Measurements from ENCODE around the gene COL28A1. TPM values are rescaled to one million over a fixed set of nuclear protein-coding genes. Genes with fewer than 3 reads are reported as not detected.

COL28A1 gene
- 0.28 and 0.30 TPM in 2 replicates for total RNA-seq
- long read RNA-seq, result 0 reads

- H3K36me3 Mint-ChIP-seq (ENCODE audit: low read depth), result no peaks in the 10 kb centered on the region
- H3K4me1 Mint-ChIP-seq, result peaks cover 7% of the 10 kb centered on the region
- no peak within 1 kb of the TSS for H3K4me3 Mint-ChIP-seq
- no peak for TF ChIP-seq CTCF (conservative IDR thresholded peaks at IDR 0.05)
- H3K27me3 Mint-ChIP-seq (ENCODE audit: low read depth), result no peaks in the 10 kb centered on the region
- no peaks in the 10 kb centered on the region for H3K9me3 Mint-ChIP-seq
- DNase-seq (ENCODE audit: low read depth, low spot score), result no peak
- no peak within 1 kb of the TSS for H3K27ac Mint-ChIP-seq (ENCODE audit: unreplicated experiment)
These were observed at the start of gene COL28A1 for GRCh38 chr7:7535691-7536090. TSS of gene COL28A1 (minus strand) at chr7:7535873. CDS start at chr7:7532875, 2,998 bp downstream.

GRCh38 chr7:7584653-7585052 lies 49.0 kb upstream of the COL28A1 start:
- H3K27me3 Mint-ChIP-seq (ENCODE audit: low read depth), result no peaks in the 10 kb centered on the region
- DNase-seq (ENCODE audit: low read depth, low spot score), result no peak
- H3K36me3 Mint-ChIP-seq (ENCODE audit: low read depth), result peaks cover under 1% of the 10 kb centered on the region
- H3K4me1 Mint-ChIP-seq, result no peaks in the 10 kb centered on the region
- no peak overlapping the region for H3K27ac Mint-ChIP-seq (ENCODE audit: unreplicated experiment)
- H3K9me3 Mint-ChIP-seq, result no peaks in the 10 kb centered on the region
- H3K4me3 Mint-ChIP-seq, result no peak overlapping the region
- TF ChIP-seq CTCF (conservative IDR thresholded peaks at IDR 0.05), result no peak

GRCh38 chr7:7583731-7584130 lies 48.1 kb upstream of the COL28A1 start:
- Mint-ChIP-seq H3K27me3 (ENCODE audit: low read depth) (no peaks in the 10 kb centered on the region), H3K4me3 (no peak overlapping the region), H3K27ac (ENCODE audit: unreplicated experiment) (no peak overlapping the region), H3K9me3 (no peaks in the 10 kb centered on the region), H3K4me1 (no peaks in the 10 kb centered on the region), H3K36me3 (ENCODE audit: low read depth) (peaks cover 2% of the 10 kb centered on the region)
- no peak for DNase-seq (ENCODE audit: low read depth, low spot score)
- no peak for TF ChIP-seq CTCF (conservative IDR thresholded peaks at IDR 0.05)

- Mint-ChIP-seq H3K27ac (ENCODE audit: unreplicated experiment) (no peak overlapping the region), H3K27me3 (ENCODE audit: low read depth) (no peaks in the 10 kb centered on the region), H3K4me3 (no peak overlapping the region), H3K9me3 (no peaks in the 10 kb centered on the region), H3K36me3 (ENCODE audit: low read depth) (peaks cover 2% of the 10 kb centered on the region), H3K4me1 (no peaks in the 10 kb centered on the region)
- no peak for TF ChIP-seq CTCF (conservative IDR thresholded peaks at IDR 0.05)
- no peak for DNase-seq (ENCODE audit: low read depth, low spot score)
These were observed 46.9 kb upstream of the COL28A1 start for GRCh38 chr7:7582596-7582995.

GRCh38 chr7:7581531-7582179 lies 46.0 kb upstream of the COL28A1 start:
- Mint-ChIP-seq H3K27me3 (ENCODE audit: low read depth) (no peaks in the 10 kb centered on the region), H3K27ac (ENCODE audit: unreplicated experiment) (no peak overlapping the region), H3K36me3 (ENCODE audit: low read depth) (peaks cover 2% of the 10 kb centered on the region), H3K9me3 (no peaks in the 10 kb centered on the region), H3K4me1 (no peaks in the 10 kb centered on the region), H3K4me3 (no peak overlapping the region)
- no peak for DNase-seq (ENCODE audit: low read depth, low spot score)
- peak; percentile 20 for TF ChIP-seq CTCF (conservative IDR thresholded peaks at IDR 0.05)

Data from neural crest cell (in vitro differentiated cells).